Epidermal melanocyte (primary cell): ENCODE results near the gene ORM2.

ENCODE experiments used
- DNase-seq: peaks from one replicate; pipeline ENCODE4 v3.0.0; 2011; ENCODE audit warnings: low spot score; ENCODE audit not compliant: insufficient read length

The ORM2 gene

DNA sequence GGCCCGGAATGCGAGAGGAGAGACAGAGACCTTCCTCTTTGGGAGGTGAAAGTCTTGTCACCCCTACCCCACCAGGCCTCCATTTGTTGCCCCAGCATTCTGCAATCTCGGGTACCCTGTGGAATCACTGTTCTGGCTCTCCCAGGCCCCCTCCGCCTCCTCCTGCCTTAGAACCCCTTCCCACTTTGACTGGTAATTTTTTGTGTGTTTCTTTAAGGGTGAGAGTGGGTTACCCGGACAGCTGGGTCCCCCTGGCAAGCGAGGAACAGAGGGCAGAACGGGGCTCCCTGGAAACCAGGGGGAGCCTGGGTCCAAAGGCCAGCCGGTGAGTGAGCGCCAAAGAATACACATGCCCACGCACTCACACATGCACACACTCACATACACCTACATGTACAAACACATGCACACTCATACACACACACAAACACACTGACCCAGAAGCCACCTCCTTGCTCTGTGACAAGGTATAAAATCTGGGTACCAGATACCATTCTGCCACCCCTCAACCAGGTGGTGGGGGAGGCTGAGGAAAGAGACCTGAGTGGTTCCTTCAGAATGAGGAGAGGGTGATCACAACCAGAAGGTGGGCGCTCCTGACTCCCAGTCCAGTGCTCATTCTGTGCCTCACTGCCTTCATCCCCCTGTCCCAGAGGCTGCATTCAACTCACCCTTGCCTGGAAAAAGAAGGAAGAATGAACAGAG, 37.6 kb upstream of the ORM2 start:
- no peak for DNase-seq

DNA sequence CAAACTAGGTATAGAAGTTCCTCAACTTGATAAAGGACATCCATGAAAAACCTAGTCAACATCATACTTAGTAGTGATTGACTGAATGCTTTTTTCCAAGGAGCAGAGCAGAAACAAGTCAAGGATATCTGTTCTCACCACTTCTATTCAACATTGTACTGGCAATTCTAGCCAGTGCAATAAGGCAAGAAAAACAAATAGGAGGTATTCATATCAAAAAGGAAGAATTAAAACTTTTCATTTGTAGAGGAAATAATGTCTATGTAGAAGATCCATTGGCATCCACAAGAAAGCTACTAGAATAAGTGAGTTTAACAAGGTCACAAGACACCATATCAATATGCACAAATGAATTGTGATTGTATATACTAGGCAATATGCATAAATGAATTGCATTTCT, 35.0 kb upstream of the ORM2 start:
- DNase-seq: no peak

DNA sequence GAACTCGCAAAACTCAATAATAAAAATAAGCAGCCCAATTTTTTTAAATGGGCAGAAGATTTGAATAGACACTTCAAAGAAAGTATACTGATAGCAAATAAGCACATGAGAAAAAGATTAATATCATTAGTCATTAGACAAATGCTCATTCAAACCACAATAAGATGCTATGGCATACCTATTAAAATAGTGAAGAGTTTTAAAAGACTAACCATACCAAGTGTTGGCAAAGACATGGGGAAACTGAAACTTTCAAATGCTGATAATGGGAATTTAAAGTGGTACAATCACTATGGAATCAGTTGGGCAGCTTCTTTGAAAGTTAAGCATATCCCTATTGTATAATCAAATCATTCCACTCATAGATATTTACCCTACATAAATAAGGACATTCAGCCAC, 33.3 kb upstream of the ORM2 start:
- no peak for DNase-seq

DNA sequence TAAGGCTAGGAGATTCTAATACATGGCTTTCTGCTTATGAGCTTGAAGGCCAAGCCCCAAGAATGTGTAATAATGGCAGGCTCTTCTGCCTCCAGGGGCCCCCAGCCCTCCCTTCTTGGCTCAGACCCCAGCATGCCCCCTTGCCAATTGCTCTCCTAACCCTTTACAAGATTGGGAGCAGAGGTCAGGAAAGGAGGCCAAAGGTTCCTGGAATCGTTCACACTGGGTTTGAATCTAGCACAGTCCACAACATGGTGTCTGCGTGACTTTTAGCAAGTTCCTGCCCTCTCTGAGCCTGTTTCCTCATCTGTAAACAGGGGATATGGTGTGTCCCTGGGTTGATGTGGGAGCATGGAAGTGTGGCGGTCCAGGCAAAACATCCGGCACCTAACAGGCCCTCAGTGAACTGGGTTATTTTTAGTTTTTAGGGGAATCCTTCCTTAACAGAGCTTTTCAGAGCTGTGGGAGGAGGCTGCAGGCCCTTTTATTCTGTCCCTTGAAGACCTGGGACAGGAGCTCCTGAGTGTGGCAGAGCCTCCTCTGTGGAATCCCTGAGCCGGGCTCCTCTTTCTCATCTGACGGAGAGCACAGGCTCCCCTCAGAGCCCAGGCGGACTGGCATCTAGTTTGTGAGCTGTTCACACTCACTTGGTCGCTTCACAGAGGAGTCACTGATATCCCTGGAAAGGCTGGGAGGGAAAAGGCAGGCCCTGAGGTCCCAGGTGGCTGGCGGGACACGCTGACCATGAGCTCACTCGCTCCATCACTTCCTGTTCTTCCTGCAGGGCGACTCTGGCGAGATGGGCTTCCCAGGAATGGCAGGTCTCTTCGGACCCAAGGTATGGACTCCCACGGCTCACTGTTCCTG, 30.1 kb upstream of the ORM2 start:
- DNase-seq: no peak

DNA sequence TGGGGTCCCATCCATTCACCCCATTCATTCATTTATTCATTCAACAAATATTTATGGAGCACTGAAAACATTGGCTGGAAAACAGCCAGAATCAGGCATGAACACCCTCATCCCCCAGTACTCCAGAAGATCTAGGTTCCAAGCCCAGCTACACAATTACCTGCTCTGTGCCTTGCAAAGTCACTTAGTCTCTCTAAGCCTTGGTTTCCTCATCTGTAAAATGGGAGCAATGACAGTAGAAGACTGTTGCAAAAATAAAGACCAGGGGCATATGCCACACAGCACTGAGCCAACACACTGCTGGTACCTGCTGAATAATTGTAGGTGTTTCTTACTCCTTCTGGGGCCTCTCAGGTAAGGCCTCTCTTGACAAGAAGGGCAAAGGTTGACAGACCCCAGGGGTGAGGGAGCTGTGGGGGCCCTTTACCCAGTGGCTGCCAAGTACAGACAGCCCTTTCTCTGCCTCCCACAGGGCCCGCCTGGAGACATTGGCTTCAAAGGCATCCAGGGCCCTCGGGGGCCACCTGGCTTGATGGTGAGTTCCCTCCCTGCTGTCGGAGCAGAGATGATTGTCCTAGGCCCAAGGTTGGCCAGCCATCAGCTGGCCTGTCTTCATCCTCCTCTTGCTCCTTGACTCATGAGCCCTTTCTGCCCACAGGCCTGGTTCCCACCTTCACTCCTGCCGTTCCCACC, 29.4 kb upstream of the ORM2 start:
- DNase-seq: no peak

DNA sequence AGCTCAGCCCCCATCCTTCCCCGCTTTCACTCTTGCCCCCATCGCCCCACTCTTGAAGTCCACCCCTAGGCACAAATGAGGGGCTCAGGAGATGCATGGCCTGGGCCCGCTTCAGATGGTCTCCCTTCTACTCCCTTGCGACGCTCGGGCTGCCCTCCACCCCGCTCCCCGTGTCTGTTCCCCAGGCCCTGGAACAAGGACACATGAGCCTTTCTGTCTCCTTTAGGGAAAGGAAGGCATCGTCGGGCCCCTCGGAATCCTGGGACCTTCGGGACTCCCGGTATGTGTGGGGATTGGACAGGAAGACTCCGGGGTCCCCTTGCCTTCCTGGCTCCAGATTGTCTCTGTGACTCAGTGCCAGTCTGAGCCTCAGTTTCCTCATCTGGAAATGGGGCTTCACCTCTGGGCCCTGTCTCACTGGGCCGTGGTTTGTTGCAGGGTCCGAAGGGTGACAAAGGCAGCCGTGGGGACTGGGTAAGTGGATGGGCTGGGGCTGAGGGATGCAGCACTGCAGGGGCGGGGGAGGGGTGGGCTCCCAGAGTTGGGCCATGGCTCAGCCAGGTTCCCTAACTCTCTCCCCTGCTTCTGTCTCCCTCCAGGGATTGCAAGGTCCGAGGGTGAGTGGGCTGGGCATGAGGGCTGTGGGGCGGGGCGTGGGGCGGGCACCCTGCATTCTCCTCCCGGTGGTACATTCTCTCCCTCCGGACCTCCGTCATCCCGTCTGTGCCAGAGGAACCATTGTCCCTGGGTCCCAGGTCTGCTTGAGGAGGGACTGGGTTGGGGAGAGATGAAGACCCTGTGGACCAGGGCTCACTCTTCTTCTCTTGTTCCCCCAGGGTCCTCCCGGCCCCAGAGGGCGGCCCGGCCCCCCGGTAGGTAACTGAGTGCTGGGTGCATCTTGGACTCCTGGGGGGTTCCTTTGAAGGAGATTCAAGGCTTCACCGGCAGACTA, 28.5 kb upstream of the ORM2 start:
- DNase-seq: no peak

DNA sequence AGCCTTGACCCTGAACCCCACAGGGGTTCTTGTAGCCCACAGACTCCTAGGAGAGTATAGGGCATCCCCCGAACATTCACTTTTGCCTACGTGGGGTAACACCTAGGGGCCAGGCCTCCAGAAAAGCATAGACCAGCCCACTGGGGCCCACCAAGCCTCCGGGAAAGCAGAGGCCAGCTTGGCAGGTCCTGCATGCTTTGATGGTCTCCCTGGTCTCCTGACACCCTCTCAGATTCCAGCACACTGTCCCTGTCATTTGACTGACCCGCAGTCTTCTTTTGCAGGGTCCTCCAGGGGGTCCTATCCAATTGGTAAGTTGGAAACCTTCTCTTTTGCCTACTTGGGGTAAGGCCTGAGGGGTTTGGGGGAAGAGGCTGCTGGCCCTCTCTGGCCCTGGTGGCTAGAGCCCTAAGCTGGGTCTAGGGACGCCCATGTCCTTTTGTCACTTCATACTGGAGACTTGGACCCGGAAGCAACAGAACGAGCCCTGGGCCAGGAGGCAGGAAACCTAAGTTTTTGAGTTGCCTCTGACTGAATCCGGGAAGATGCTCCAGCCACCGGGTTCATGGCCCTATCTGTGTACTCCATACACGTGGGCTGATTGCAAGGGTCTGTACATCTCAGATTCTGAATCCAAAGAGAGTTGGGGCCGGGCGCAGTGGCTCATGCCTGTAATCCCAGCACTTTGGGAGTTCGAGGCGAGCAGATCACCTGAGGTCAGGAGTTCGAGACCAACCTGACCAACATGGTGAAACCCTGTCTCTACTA, 27.7 kb upstream of the ORM2 start:
- no peak for DNase-seq

DNA sequence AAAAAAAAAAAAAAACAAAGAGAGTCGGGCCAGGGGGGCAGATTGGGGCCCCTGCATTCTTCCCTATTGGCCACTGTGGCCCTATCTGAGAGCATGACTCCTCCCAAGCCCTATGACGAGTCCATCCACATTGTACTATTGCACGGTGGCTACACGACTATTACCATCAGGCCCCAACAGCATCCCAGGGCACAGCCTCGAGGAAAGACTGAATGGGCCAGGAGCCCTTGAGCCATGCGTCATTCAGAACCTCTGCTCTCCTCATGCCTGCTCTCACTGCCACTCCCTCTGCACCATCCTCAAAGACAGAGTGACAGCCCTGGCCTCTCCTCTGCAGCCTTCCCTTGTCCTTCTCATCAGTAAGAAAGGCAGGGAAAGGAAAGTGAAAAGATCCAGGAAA, 26.9 kb upstream of the ORM2 start:
- no peak for DNase-seq

DNA sequence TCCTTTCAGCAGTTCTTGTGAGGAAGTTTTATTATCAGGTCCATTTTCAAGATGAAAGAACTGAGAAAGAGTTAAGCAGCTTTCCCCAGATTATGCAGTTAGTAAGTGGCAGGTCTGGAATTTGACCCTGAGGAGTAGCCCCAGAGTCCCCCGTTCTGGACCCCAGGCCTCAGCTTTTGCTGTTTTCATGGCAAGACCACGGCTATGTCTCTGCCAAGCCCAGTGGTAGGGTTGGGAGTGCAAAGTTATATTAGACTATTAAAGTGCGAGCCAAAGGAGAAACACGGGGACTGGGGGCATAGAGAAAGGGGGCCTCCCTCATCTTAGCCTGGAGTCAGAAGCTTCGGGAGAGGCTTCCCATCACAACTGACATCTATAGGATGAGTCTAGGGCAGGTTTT, 26.1 kb upstream of the ORM2 start:
- no peak for DNase-seq

DNA sequence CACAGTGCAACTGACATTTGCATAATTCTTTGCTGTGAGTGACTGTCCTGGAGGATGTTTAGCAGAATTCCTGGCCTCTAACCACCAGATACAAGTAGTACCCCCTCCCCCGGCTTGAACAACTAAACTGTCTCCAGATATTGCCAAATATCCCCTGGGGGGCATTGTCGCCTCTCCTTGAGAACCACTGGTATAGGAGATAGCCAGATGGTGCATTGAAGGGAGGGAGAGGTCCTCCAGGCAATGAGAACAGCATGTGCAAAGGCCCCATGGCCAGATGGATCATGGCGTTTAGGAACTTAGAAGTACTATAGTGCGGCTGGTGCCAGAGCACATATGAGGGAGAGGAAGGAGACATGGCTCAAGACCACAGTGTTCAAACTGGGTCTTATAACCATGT, 25.7 kb upstream of the ORM2 start:
- DNase-seq: no peak

DNA sequence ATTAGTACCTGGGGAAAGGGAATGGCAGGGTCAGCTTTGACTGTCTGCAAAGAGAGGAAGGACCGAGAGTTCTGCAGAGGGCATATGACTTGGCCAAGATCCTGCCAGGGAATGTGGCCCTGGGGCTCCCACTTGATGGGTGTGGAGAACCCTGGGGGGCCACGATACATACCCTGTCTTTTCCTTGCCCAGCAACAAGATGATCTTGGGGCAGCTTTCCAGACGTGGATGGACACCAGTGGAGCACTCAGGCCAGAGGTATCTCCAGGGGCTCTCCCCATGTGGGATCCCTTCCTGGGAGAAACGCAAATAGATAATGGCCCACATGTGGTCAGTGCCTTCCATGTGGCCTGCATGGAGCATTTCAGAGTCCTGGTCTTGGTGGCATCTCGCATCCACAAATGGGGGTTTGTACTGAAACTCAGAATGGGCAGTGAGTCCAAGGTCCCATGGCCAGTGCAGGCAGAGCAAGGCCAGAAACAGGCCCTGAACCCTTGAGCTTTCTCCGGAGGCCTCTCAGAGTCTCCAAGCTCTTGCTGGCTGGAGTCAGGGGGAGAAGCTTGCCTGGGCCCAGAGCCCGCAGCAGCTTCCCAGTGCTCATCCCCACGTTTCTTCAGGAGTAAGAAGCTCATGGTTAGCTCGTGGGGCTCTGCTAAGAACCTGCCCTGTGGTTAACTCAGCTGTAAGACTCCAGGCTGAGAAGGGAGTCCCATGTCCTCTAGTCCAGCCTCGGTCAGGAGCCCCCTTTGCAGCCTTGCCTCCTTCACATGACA, 25.1 kb upstream of the ORM2 start:
- DNase-seq: no peak

DNA sequence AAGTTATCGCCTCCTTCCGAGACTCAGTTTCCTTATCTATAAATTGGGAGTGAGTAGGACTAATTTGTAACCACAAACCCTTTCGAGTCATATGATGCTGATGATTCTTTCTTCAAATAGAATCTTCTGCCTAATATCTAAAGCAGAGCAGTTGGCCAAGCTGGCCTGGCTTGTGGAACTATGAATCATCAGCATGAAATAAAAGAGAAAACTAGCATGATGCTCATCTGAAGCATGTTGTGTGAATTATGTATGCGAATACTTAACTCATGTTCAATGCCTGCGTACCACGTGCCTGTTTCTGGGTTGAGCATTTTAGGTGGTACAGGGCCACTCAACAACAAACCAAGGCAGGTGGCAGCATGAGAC, 21.8 kb upstream of the ORM2 start:
- DNase-seq: no peak

DNA sequence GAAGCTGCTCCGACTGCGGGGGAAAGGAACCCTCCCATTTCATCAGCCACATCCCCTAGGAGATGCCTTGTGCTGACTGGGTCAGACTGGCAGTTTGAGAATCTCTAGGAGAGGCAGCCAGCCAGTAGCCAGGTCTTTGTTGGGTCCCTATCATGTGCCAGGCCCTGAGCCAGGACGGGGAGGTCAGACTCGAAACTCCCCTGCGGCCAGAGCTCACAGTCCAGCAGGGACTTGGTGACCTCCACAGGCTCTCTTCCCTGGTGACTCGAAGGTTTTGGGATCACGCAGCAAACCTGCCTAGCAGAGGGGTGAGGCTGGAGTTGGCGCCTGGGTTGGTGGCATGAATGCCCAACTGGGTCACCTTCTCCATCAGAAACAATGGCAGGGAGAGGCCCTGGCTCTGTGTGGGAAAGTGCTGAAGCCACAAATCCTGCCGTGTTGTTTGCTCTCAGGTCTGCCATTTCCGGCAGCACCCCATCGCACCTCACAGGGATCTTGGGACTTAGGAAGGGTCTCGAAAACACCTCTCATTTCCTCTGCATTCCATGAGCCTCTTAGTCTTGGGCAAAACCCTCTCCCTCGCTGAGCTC, 21.2 kb upstream of the ORM2 start:
- no peak for DNase-seq

DNA sequence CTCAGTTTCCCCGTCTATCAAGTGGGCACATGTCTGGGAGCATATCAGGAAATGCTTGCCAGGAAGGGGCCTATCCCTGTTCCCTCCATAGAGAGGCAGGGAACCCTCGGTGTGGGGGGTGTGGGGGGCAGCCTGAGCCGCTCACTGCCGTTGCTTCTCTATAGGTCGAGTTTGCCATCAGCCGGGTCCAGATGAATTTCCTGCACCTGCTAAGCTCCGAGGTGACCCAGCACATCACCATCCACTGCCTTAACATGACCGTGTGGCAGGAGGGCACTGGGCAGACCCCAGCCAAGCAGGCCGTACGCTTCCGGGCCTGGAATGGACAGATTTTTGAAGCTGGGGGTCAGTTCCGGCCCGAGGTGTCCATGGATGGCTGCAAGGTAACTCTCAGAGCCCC, 20.6 kb upstream of the ORM2 start:
- DNase-seq: no peak

DNA sequence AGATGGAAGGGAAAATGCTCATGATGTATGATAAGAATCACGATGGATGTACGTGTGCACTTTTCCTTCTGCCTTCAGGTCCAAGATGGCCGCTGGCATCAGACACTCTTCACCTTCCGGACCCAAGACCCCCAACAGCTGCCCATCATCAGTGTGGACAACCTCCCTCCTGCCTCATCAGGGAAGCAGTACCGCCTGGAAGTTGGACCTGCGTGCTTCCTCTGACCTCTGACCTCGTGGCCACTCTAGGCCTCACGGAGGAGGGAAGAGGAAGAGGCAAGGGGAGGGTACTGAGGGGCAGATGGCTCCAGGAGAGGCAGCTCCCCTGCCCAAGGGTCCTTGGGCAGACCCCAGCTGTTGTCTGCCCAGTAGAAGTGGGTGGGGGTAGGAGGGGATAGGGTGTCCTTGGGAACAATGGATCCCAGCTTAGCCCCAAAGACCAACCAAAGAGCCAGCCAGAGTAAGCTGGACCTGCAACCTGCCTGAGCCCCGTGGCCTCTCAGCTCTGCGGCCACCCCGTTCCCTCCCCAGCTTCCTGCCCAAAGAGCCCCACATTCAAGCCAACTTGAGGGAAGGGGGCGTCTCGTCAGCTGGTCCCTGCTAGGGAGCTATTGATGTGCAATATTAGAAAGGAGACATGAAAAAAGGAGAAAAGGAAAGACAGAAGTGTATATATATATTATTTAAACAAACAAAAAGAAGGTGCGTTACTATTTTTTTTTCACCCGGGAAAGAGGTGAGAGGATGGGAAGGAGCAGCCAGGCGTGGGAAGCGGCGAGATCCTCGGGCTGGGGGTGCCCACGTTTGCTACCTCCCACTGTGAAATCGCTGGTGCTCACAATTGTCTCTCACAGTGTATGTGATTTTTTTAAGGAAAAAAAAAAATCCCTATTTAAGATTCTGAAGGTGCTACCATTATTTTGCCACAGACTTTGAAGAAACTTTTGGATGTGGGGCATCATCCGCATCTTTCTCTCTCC, 18.9 kb upstream of the ORM2 start:
- DNase-seq: no peak

DNA sequence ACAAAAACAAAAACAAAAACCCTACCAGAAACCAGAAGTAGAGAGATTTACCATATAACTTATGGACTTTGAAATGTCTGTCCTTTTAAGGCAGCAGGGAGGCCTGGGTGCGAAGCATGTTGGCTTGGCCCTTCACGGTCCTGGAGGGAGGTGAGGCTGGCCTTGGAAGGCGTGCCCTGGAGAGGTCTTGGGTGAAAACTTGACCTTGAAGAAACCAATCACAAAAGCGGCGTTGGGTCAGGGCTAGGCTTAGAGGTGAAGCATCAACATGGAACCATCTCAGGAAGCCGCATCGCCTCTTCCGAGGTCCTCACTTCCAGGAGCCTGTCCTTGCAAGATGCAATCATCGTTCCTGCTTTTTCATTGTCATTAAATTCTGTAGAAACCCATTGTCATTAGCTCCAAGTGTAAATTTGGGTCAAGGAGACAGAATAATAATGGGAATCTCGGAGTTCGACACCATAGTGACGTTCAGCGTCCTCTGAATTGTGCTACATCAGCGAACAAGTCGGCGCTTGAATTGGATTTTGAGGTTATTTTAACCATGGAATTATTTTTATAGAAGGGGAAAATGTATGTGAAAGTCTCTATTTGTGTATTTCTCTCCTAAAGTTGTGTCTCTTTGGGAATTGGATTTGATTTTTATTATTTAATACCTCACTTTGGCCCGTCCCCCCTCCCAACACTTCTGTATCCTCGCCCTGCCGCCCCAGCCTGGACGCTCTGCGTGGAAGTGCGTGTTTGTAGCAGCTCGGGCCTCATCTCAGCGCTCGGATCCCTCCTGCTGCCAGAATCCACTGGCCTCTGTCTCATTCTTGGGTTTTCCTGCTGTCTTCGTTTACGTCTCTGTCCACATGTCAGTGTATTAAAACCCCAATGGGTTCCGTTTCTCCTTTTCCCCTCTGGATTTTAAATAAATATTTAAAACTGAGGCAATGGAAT, 17.8 kb upstream of the ORM2 start:
- no peak for DNase-seq

DNA sequence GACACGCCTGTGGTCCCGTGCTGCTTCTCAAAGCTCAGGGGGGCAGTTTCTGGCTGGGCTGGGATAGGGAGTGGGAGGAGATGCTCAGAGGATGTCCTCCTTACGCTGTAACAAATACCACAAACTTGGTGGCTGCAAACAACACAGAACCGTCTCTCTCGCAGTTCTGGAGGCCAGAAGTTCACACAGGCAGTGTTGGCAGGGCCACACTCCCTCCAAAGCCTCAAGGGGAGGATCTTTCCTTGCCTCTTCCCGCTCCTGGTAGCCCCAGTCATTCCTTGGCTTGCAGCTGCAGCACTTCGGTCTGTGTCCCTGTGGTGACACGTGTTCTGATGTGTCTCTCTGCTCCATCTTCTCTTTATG, 17.2 kb upstream of the ORM2 start:
- DNase-seq: no peak
